IMR-90 (cell line): ENCODE data around the gene SLC9A1. TPM values are rescaled to one million over a fixed set of nuclear protein-coding genes. Genes with fewer than 3 reads are reported as not detected.
A peak's percentile ranks its signal among the peaks of the same experiment; 100 is the strongest.

Source experiments
- CEBPB ChIP-seq: IDR thresholded peaks from 2 replicates; pipeline ENCODE4 v1.6.1; 2012; ENCODE audit warnings: low read depth, low read length, improper control_type of control experiment
- MAFK ChIP-seq: IDR thresholded peaks from 2 replicates; pipeline ENCODE4 v1.6.1; 2012; ENCODE audit warnings: low read depth, low read length, improper control_type of control experiment
- MXI1 ChIP-seq: IDR thresholded peaks from 2 replicates; pipeline ENCODE4 v1.6.1; 2012; ENCODE audit warnings: low read depth, mild to moderate bottlenecking, low read length, moderate library complexity, borderline replicate concordance
- NFE2L2 ChIP-seq: fragments of 150-350 bp; IDR thresholded peaks from 2 replicates; pipeline ENCODE4 v1.6.1; 2016; ENCODE audit warnings: low read depth, mild to moderate bottlenecking, low read length
- polyA plus RNA-seq, 3 experiments: library from polyadenylated mRNA; depleted of rRNA; stranded (reverse); fragments of >200 nt; gene quantifications; 2 replicates each; pipeline ENCODE4 v1.2.3, GENCODE V29; 2012; ENCODE audit warnings: low replicate concordance in 1 of 3
- total RNA-seq: library from RNA; depleted of rRNA; stranded (reverse); fragments of >200 nt; gene quantifications from 2 replicates; pipeline ENCODE4 v1.2.3, GENCODE V29; 2012

The SLC9A1 gene
- total and polyA plus RNA-seq, 2 of the 4 experiments (the other 2 are of a cell fraction) = 2.0 to 21.2 TPM

DNA sequence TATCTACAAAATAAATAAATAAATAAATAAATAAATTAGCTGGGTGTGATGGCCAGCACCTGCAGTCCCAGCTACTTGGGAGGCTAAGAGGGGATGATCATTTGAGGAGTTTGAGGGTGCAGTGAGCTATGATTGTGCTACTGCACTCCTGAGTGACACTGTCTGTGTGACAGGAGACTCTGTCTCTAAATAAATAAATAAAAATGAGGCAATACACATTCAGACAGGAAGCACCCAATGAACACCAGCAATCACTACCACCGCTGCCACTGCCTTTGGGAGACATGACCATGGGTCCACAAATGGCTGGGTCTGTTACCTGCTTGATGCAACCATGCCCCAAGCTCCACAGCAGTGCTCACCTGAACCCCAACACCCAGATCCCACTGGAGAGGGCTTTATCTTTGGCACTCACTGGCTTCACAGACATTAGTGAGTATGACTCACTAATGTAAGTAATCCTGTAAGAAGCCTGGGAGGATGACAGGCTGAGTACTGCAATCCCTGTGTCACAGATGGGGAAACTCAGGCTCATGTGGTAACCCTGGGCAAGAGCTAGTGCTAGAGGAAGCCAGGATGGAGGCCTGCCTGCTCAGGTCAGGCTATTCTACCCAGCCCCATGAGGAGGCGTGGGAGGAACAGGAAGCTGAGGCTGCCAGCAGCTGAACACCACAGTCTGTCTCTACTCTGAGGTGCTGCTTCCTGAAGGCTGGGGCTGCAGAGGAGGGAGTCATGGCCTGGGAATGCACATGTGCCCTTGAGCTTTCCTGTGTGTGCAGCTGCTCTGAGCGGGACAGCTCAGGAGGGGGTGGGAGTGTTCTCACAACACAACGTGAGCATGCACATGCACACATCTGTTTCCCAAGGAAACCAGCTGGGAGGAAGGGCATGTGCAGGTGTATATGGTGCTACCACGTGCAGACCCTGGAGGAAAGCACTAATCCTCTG lies 43.0 kb downstream of the SLC9A1 start (continued):
- TF ChIP-seq MXI1 = peak; percentile 88; the same call in 1 of the 2 replicates
- TF ChIP-seq NFE2L2 = peak; percentile 4; the same call in 1 of the 2 replicates
- 0 out of 2 replicates have a peak, but pooled peaks have one; percentile 7 for TF ChIP-seq MAFK
- peak; percentile 98 for TF ChIP-seq CEBPB
